WERI-Rb-1 (cell line): Measurements from ENCODE around the gene BCL6.

ENCODE experiments used
- DNase-seq: peaks from one replicate; pipeline ENCODE4 v3.0.0-alpha.2; 2020
- H3K27ac ChIP-seq: fragments of 250-450 bp; sonication (Bioruptor Pico); 2 replicates; pipeline ENCODE4 v1.5.1; 2020; ENCODE audit warnings: mild to moderate bottlenecking, moderate library complexity
- H3K27me3 ChIP-seq: fragments of 250-450 bp; sonication (Bioruptor Pico); 2 replicates; pipeline ENCODE4 v1.5.1; 2021; ENCODE audit warnings: mild to moderate bottlenecking, low read depth, moderate library complexity; ENCODE audit not compliant: insufficient read depth, severe bottlenecking
- H3K36me3 ChIP-seq: fragments of 250-450 bp; sonication (Bioruptor Pico); 2 replicates; pipeline ENCODE4 v1.5.1; 2020; ENCODE audit warnings: mild to moderate bottlenecking, moderate library complexity
- H3K4me3 ChIP-seq: 2 replicates; pipeline ENCODE4 v1.5.1; 2011; ENCODE audit warnings: low read depth, mild to moderate bottlenecking, control low read depth, low read length
- H3K9me3 ChIP-seq: fragments of 250-450 bp; sonication (Bioruptor Pico); 2 replicates; pipeline ENCODE4 v1.5.1; 2021; ENCODE audit warnings: mild to moderate bottlenecking, moderate library complexity; ENCODE audit not compliant: severe bottlenecking
- TF ChIP-seq, protein P1 (sequence below): IDR thresholded peaks from 2 replicates; pipeline ENCODE4 v1.5.1; 2011; ENCODE audit warnings: low read depth, mild to moderate bottlenecking, control low read depth, inconsistent platforms, low read length

The BCL6 gene

DNA sequence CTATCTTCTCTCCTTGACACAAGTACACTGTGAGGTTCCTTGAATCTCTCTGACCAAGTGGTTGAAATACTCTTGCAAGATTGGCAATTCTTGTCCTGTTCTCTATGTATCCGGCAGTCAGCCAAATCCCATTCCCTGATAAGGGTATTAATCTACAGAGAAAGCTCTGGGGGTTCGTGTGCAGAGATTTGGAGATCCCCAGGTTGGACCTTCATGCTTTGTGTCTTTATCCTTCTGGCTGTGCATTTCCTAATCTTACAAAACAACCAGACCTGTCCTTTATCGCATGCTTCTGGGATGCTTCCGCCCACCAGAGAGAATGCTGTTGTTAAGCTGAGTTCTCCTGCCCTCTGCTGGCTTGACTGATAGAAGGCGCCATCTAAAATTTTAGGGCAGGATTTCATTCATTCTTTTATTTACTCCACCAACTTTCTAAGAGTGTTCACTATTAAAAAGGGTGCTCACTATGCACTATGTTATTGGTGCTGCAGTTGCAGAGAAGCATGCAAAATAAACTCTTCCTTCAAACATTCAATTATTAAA lies 66.5 kb downstream of the BCL6 start:
- TF ChIP-seq, protein P1, sequence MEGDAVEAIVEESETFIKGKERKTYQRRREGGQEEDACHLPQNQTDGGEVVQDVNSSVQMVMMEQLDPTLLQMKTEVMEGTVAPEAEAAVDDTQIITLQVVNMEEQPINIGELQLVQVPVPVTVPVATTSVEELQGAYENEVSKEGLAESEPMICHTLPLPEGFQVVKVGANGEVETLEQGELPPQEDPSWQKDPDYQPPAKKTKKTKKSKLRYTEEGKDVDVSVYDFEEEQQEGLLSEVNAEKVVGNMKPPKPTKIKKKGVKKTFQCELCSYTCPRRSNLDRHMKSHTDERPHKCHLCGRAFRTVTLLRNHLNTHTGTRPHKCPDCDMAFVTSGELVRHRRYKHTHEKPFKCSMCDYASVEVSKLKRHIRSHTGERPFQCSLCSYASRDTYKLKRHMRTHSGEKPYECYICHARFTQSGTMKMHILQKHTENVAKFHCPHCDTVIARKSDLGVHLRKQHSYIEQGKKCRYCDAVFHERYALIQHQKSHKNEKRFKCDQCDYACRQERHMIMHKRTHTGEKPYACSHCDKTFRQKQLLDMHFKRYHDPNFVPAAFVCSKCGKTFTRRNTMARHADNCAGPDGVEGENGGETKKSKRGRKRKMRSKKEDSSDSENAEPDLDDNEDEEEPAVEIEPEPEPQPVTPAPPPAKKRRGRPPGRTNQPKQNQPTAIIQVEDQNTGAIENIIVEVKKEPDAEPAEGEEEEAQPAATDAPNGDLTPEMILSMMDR: peak; percentile 57
- Histone ChIP-seq H3K9me3 (no peaks in the 10 kb centered on the region), H3K4me3 (no peak overlapping the region), H3K36me3 (no peaks in the 10 kb centered on the region), H3K27me3 (peaks cover 18% of the 10 kb centered on the region), H3K27ac (no peak overlapping the region)
- DNase-seq: peak; percentile 49

DNA sequence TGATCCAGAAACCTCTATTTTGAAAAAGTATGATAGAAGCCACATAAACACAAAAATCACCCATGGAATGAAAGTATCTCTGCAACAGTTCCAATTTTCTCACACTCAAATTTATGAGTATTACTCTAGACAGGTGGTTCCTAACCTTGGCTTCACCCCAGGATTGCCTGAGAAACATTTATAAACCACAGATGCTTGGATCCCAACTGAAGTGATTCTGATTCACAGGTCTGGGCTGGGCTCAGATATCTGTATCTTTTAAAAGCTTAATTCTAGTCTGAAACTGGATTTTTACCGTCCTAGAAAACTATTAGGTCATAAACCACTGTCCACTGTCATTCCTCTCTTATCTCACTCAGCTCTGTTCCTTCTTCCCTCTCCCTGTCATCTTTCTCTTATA lies 67.7 kb downstream of the BCL6 start:
- no peak for DNase-seq

DNA sequence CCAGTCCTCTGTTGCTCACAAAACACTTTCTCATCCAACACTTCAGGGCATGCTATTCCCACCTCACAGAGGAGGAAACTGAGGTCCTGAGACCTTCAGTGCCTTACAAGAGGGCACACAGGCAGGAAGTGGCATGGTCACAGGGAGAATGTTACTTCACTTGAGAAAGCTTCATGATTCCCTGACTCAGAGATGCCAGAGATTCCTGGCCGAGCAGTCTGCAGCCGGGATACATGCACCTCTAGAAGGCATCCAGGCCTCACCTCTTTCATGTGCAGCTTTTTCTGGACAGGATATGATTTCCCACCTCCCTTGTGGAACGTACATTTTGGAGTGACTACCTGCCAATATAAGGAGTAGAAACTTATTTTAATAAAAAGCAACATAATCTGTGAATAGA lies 72.3 kb downstream of the BCL6 start:
- DNase-seq: no peak
- Histone ChIP-seq H3K27me3 (peaks cover 64% of the 10 kb centered on the region), H3K9me3 (no peaks in the 10 kb centered on the region), H3K36me3 (no peaks in the 10 kb centered on the region), H3K4me3 (no peak overlapping the region), H3K27ac (no peak overlapping the region)
- TF ChIP-seq, protein P1: no peak

More for the DNA sequence above, 67.7 kb downstream of the BCL6 start:
- no peak overlapping the region for H3K27ac ChIP-seq
- H3K9me3 ChIP-seq: no peaks in the 10 kb centered on the region
- peaks cover 26% of the 10 kb centered on the region for H3K27me3 ChIP-seq
- no peak overlapping the region for H3K4me3 ChIP-seq
- TF ChIP-seq, protein P1: no peak
- no peaks in the 10 kb centered on the region for H3K36me3 ChIP-seq
